A673 (cell line): ENCODE data around the gene ANKRD49.

Experiments used
- CTCF ChIP-seq: fragments of 300-800, 200-600 bp; sonication (generic); conservative IDR thresholded peaks from 2 replicates; pipeline ENCODE4 v1.5.1; 2017; ENCODE audit warnings: low read depth, mild to moderate bottlenecking, antibody characterized with exemption, low read length, moderate library complexity, mixed read lengths
- EZH2 ChIP-seq: fragments of 200-600 bp; sonication (generic); IDR thresholded peaks from 2 replicates; pipeline ENCODE4 v1.6.1; 2017; ENCODE audit warnings: borderline replicate concordance, low read depth, mild to moderate bottlenecking, mixed read lengths, antibody characterized with exemption, low read length; ENCODE audit not compliant: poor library complexity, severe bottlenecking

GRCh38 chr11:94536386-94536785 lies 42.6 kb downstream of the ANKRD49 start:
- TF ChIP-seq CTCF (no peak), EZH2 (no peak)
